PFSK-1 (cell line): ENCODE results near the gene ADD2.

Experiments used
- FOXP2 ChIP-seq: optimal IDR thresholded peaks from 2 replicates; pipeline ENCODE3; 2011; ENCODE audit warnings: borderline replicate concordance, control low read depth, inconsistent platforms; ENCODE audit not compliant: insufficient read depth; ENCODE audit errors: extremely low read length, extremely low read depth
- POLR2AphosphoS5 ChIP-seq: IDR thresholded peaks from 2 replicates; pipeline ENCODE4 v1.6.1; 2012; ENCODE audit warnings: low read depth, mild to moderate bottlenecking, control low read depth, low read length, moderate library complexity
- SIN3A ChIP-seq: IDR thresholded peaks from 2 replicates; pipeline ENCODE4 v1.6.1; 2012; ENCODE audit warnings: mild to moderate bottlenecking, low read length, moderate library complexity, borderline replicate concordance; ENCODE audit not compliant: insufficient read depth
- TAF1 ChIP-seq: IDR thresholded peaks from 2 replicates; pipeline ENCODE4 v1.6.1; 2012; ENCODE audit warnings: low read length, control low read depth, borderline replicate concordance; ENCODE audit not compliant: insufficient read depth
- TF ChIP-seq, protein P1 (sequence below), 2 experiments: IDR thresholded peaks; 2 replicates each; pipeline versions ENCODE4 v1.6.1 to v1.8.0; 2011 to 2012; ENCODE audit warnings: low read depth in 2 of 2, low read length in 2 of 2, control low read depth in 1 of 2, inconsistent platforms in 1 of 2, mild to moderate bottlenecking in 1 of 2, moderate library complexity in 1 of 2; ENCODE audit not compliant: insufficient read depth in 1 of 2

Gene ADD2

DNA sequence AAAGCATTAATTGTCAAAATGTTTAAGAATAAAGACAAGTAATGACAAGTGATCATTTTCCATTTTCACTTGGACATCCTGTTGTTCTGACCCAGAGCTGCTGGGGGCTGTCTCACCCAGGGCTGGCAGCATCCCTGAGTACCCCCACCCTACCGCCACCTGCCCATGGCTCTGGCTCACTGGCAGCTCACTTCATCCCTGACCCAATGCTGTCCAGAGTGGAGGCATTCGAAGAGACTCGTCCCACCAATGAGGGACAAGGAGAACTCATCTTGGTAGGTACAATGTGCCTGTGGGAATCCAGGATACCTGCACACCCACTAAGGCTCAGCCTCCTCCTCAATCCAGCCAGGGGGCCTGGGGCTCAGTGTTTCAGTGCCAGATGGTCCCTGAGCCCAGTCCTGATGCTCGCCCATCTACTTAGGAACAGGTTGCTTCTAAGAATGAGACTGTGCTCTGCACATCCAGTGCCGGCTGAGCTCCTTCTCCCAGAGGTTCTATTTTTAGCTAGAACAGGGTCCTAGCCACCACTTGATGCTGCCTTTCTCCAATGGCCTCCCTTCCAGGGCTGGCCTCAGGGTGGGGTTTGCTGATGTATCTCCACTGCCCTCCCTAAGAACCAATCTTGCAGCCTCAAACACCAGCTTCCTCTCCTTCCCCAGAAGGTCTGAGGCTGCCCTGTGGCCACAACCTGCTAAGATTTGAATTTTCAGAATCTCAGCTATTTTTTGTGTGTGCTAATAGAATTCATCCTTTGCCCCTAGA, 53.7 kb downstream of the ADD2 start:
- TF ChIP-seq FOXP2, result no peak

GRCh38 chr2:70712916-70713315, 55.1 kb downstream of the ADD2 start:
- no peak for TF ChIP-seq TAF1
- no peak for TF ChIP-seq POLR2AphosphoS5
- no peak for TF ChIP-seq SIN3A
- TF ChIP-seq, protein P1, sequence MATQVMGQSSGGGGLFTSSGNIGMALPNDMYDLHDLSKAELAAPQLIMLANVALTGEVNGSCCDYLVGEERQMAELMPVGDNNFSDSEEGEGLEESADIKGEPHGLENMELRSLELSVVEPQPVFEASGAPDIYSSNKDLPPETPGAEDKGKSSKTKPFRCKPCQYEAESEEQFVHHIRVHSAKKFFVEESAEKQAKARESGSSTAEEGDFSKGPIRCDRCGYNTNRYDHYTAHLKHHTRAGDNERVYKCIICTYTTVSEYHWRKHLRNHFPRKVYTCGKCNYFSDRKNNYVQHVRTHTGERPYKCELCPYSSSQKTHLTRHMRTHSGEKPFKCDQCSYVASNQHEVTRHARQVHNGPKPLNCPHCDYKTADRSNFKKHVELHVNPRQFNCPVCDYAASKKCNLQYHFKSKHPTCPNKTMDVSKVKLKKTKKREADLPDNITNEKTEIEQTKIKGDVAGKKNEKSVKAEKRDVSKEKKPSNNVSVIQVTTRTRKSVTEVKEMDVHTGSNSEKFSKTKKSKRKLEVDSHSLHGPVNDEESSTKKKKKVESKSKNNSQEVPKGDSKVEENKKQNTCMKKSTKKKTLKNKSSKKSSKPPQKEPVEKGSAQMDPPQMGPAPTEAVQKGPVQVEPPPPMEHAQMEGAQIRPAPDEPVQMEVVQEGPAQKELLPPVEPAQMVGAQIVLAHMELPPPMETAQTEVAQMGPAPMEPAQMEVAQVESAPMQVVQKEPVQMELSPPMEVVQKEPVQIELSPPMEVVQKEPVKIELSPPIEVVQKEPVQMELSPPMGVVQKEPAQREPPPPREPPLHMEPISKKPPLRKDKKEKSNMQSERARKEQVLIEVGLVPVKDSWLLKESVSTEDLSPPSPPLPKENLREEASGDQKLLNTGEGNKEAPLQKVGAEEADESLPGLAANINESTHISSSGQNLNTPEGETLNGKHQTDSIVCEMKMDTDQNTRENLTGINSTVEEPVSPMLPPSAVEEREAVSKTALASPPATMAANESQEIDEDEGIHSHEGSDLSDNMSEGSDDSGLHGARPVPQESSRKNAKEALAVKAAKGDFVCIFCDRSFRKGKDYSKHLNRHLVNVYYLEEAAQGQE (IDR thresholded peaks at IDR 0.05; ENCODE audit: insufficient read depth in 1 of 2, low read depth in 2 of 2, low read length in 2 of 2), result no peak
- no peak for TF ChIP-seq FOXP2

- TF ChIP-seq FOXP2 (no peak), TAF1 (no peak), POLR2AphosphoS5 (no peak), SIN3A (no peak)
- TF ChIP-seq, protein P1 (IDR thresholded peaks at IDR 0.05; ENCODE audit: insufficient read depth in 1 of 2, low read depth in 2 of 2, low read length in 2 of 2), result no peak
Observed at GRCh38 chr2:70711191-70711590, 56.8 kb downstream of the ADD2 start.

DNA sequence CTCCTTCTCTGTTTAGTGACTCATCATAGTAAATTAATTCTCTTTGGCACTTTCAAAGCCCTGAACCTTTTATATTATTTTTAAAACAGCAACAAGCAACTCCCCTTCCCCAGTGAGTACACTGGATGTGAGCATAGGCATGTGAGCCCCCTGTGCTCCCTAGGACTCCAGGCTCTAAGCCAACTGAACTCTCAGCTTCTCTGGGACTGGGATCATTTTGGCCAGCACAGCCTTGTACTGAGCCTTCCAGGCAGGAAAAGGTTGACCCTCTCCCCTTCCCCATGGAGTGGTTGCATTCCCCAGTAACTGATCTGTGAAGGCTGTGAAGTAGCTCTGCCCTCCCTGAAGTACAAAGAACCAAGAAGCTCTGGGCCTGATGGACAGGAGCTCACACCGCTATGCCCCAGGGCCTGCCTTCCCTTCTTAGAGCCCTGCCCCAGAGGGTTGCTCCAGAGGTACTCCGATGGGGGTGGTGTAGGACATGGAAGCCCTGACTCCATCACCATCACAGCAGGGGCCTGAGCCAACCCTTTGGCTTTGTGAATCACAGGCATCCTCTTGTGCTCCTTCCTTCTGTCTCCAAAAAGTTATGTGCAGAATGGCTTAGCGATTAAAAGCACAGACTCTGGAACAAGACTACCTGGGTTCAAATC, 57.8 kb downstream of the ADD2 start:
- TF ChIP-seq POLR2AphosphoS5, result no peak
- TF ChIP-seq SIN3A, result no peak
- no peak for TF ChIP-seq TAF1
- no peak for TF ChIP-seq FOXP2

GRCh38 chr2:70709275-70710037, 58.5 kb downstream of the ADD2 start:
- TF ChIP-seq, protein P1 (IDR thresholded peaks at IDR 0.05; ENCODE audit: insufficient read depth in 1 of 2, low read depth in 2 of 2, low read length in 2 of 2), result no peak
- no peak for TF ChIP-seq FOXP2
- no peak for TF ChIP-seq TAF1
- TF ChIP-seq SIN3A, result no peak
- TF ChIP-seq POLR2AphosphoS5, result no peak
